ENCODE measurements around the gene BTBD17.

- TF ChIP-seq EZH2 (IDR thresholded peaks at IDR 0.05; ENCODE audit: insufficient read depth, low read length) = no peak
- no peak for TF ChIP-seq CTCF (IDR thresholded peaks at IDR 0.05; ENCODE audit: insufficient read depth, low read depth, low read length)
Observed at GRCh38 chr17:74394977-74395376, 33.3 kb upstream of the BTBD17 start.
